Panc1 (cell line): ENCODE measurements around the gene TMEM43. TPM values are rescaled to one million over a fixed set of nuclear protein-coding genes. Genes with fewer than 3 reads are reported as not detected.

ENCODE experiments used
- ATAC-seq: fragments of 200-7000 bp; cut with Tn5 transposase; 2 replicates; pipeline ENCODE4 v1.9.1; 2020; ENCODE audit warnings: mild to moderate bottlenecking, moderate library complexity
- BruUV-seq: library from RNA; stranded (reverse); fragments of 400-500 nt; replicated peaks from 2 replicates; lab custom pipeline; 2021; lab: Mats Ljungman, UMichigan
- CTCF ChIA-PET: fragments of 300-600 bp; sonication (Branson Sonifier 250); formaldehyde crosslinking; loops from one replicate; lab custom pipeline; 2022; ENCODE audit warnings: antibody characterized with exemption; lab: Charles Lee
- POLR2A ChIA-PET: fragments of 300-600 bp; sonication (Branson Sonifier 250); formaldehyde crosslinking; loops from one replicate; lab custom pipeline; 2022; ENCODE audit warnings: antibody characterized with exemption; lab: Charles Lee
- DNase-seq: peaks from one replicate; pipeline ENCODE4 v3.0.0-alpha.2; 2010; ENCODE audit warnings: low read depth, low spot score
- H3K27ac ChIP-seq: 2 replicates; pipeline ENCODE4 v1.5.1; 2011; ENCODE audit warnings: mild to moderate bottlenecking, low read length, inconsistent platforms
- H3K27me3 ChIP-seq: fragments of 200-500 bp; sonication (Bioruptor generic); 2 replicates; pipeline ENCODE4 v1.6.0; 2014; ENCODE audit warnings: low read length, inconsistent platforms; ENCODE audit not compliant: control insufficient read depth, insufficient read depth
- H3K36me3 ChIP-seq: fragments of 200-500 bp; sonication (Bioruptor generic); 2 replicates; pipeline ENCODE4 v1.5.1; 2014; ENCODE audit warnings: inconsistent platforms, mild to moderate bottlenecking, low read length, moderate library complexity; ENCODE audit not compliant: control insufficient read depth, insufficient read depth
- H3K4me1 ChIP-seq: 2 replicates; pipeline ENCODE4 v1.5.1; 2011; ENCODE audit warnings: inconsistent platforms, mild to moderate bottlenecking, low read length, moderate library complexity; ENCODE audit not compliant: control insufficient read depth, insufficient read depth
- H3K4me3 ChIP-seq, 2 experiments: 2 replicates each; pipeline ENCODE4 v1.5.1; 2011 to 2012; ENCODE audit warnings: low read depth in 2 of 2, low read length in 2 of 2, mild to moderate bottlenecking in 2 of 2, inconsistent platforms in 1 of 2, moderate library complexity in 1 of 2
- H3K9me3 ChIP-seq: fragments of 200-500 bp; sonication (Bioruptor generic); 2 replicates; pipeline ENCODE4 v1.5.1; 2014; ENCODE audit warnings: low read depth, mild to moderate bottlenecking, inconsistent platforms, low read length, moderate library complexity; ENCODE audit not compliant: control insufficient read depth, insufficient read depth
- CTCF ChIP-seq: fragments of 450-650 bp; IDR thresholded peaks from 2 replicates; pipeline ENCODE4 v1.5.1; 2017; ENCODE audit warnings: mild to moderate bottlenecking
- POLR2AphosphoS5 ChIP-seq: IDR thresholded peaks from 2 replicates; pipeline ENCODE4 v1.6.1; 2012; ENCODE audit warnings: mild to moderate bottlenecking, low read depth, low read length, moderate library complexity
- SIN3A ChIP-seq: IDR thresholded peaks from 2 replicates; pipeline ENCODE4 v1.6.1; 2012; ENCODE audit warnings: low read depth, mild to moderate bottlenecking, low read length, moderate library complexity, borderline replicate concordance; ENCODE audit not compliant: insufficient read depth
- TCF7L2 ChIP-seq: IDR thresholded peaks from 2 replicates; pipeline ENCODE4 v1.6.1; 2011; ENCODE audit warnings: mild to moderate bottlenecking, low read depth, low read length, inconsistent platforms
- in situ Hi-C: cut with HindIII; loops from 2 replicates; pipeline ENCODE4 v1.10.0; 2016; ENCODE audit warnings: low sequenced_read_pairs, low pct_unique_long_range_greater_than_20kb
- intact Hi-C: fragments of 100-400 bp; cut with micrococcal nuclease; formaldehyde crosslinking; loops from one replicate; pipeline ENCODE4 v1.10.0; 2022; ENCODE audit not compliant: unreplicated experiment
- total RNA-seq: library from RNA; stranded (reverse); gene quantifications from one replicate; pipeline ENCODE4 v1.2.1, GENCODE V29; 2021; ENCODE audit not compliant: unreplicated experiment
- TF ChIP-seq, protein P1 (sequence below), 2 experiments: IDR thresholded peaks; 2 replicates each; pipeline ENCODE4 v1.6.1; 2011 to 2012; ENCODE audit warnings: low read depth in 2 of 2, control low read depth in 1 of 2, low read length in 1 of 2, mild to moderate bottlenecking in 1 of 2, moderate library complexity in 1 of 2; ENCODE audit not compliant: insufficient read depth in 1 of 2

Gene TMEM43
- total RNA-seq, 1 experiment from 2014 or later: 51.2 TPM

- intact Hi-C loops (no loop called here), in situ Hi-C loops (no loop called here)
- Histone ChIP-seq H3K4me3 (no peak overlapping the region), H3K9me3 (no peaks in the 10 kb centered on the region), H3K36me3 (no peaks in the 10 kb centered on the region; the same call in 1 of the 2 replicates), H3K27ac (no peak overlapping the region), H3K4me1 (peaks cover 27% of the 10 kb centered on the region), H3K27me3 (no peaks in the 10 kb centered on the region)
- DNase-seq (no peak), ATAC-seq (no peak)
- CTCF ChIA-PET: no interaction called here
- TF ChIP-seq SIN3A (no peak), POLR2AphosphoS5 (no peak), TCF7L2 (no peak), CTCF (no peak)
- TF ChIP-seq, protein P1, sequence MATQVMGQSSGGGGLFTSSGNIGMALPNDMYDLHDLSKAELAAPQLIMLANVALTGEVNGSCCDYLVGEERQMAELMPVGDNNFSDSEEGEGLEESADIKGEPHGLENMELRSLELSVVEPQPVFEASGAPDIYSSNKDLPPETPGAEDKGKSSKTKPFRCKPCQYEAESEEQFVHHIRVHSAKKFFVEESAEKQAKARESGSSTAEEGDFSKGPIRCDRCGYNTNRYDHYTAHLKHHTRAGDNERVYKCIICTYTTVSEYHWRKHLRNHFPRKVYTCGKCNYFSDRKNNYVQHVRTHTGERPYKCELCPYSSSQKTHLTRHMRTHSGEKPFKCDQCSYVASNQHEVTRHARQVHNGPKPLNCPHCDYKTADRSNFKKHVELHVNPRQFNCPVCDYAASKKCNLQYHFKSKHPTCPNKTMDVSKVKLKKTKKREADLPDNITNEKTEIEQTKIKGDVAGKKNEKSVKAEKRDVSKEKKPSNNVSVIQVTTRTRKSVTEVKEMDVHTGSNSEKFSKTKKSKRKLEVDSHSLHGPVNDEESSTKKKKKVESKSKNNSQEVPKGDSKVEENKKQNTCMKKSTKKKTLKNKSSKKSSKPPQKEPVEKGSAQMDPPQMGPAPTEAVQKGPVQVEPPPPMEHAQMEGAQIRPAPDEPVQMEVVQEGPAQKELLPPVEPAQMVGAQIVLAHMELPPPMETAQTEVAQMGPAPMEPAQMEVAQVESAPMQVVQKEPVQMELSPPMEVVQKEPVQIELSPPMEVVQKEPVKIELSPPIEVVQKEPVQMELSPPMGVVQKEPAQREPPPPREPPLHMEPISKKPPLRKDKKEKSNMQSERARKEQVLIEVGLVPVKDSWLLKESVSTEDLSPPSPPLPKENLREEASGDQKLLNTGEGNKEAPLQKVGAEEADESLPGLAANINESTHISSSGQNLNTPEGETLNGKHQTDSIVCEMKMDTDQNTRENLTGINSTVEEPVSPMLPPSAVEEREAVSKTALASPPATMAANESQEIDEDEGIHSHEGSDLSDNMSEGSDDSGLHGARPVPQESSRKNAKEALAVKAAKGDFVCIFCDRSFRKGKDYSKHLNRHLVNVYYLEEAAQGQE (IDR thresholded peaks at IDR 0.05; ENCODE audit: insufficient read depth in 1 of 2, low read depth in 2 of 2, low read length in 1 of 2): no peak
- POLR2A ChIA-PET: no interaction called here
- no TSS peak for BruUV-seq
Measured at GRCh38 chr3:14140668-14141067, 15.8 kb downstream of the TMEM43 start.

GRCh38 chr3:14141144-14141543 is 16.3 kb downstream of the TMEM43 start:
- in situ Hi-C loops (no loop called here), intact Hi-C loops (no loop called here)
- Histone ChIP-seq H3K4me1 (peaks cover 27% of the 10 kb centered on the region), H3K36me3 (no peaks in the 10 kb centered on the region; the same call in 1 of the 2 replicates), H3K27me3 (no peaks in the 10 kb centered on the region), H3K27ac (no peak overlapping the region), H3K9me3 (no peaks in the 10 kb centered on the region), H3K4me3 (no peak overlapping the region)
- DNase-seq: no peak
- no peak for TF ChIP-seq CTCF
- TF ChIP-seq, protein P1 (IDR thresholded peaks at IDR 0.05; ENCODE audit: insufficient read depth in 1 of 2, low read depth in 2 of 2, low read length in 1 of 2): no peak
- TF ChIP-seq SIN3A: no peak
- no peak for TF ChIP-seq POLR2AphosphoS5
- no TSS peak for BruUV-seq
- no peak for ATAC-seq
- CTCF ChIA-PET: no interaction called here
- POLR2A ChIA-PET: no interaction called here
